Neutrophil (primary cell): ENCODE results near the gene IL3RA.

Experiments used
- H3K27ac ChIP-seq: fragments of 200-600 bp; sonication (generic); 2 replicates; pipeline ENCODE4 v1.5.1; 2016; ENCODE audit warnings: mild to moderate bottlenecking, moderate library complexity
- H3K27me3 ChIP-seq: fragments of 200-600 bp; sonication (generic); 2 replicates; pipeline ENCODE4 v1.6.0; 2016; ENCODE audit warnings: mild to moderate bottlenecking
- H3K36me3 ChIP-seq: fragments of 200-600 bp; sonication (generic); 2 replicates; pipeline ENCODE4 v1.5.1; 2017
- H3K4me1 ChIP-seq, 2 experiments: fragments of 200-600 bp in 1 of 2; sonication (generic) in 1 of 2; 1 replicate in 1 of 2; 2 replicates in 1 of 2; pipeline versions ENCODE4 v1.5.1 to v1.6.1; 2013 to 2016; ENCODE audit warnings: low read depth in 1 of 2, low read length in 1 of 2, mild to moderate bottlenecking in 1 of 2, moderate library complexity in 1 of 2; ENCODE audit not compliant: control insufficient read depth in 1 of 2, insufficient read depth in 1 of 2
- H3K4me3 ChIP-seq, 2 experiments: fragments of 200-600 bp in 1 of 2; sonication (generic) in 1 of 2; 1 replicate in 1 of 2; 2 replicates in 1 of 2; pipeline ENCODE4 v1.5.1; 2013 to 2016; ENCODE audit warnings: low read depth in 1 of 2, low read length in 1 of 2, mild to moderate bottlenecking in 1 of 2, moderate library complexity in 1 of 2
- H3K9me3 ChIP-seq: fragments of 200-600 bp; sonication (generic); 2 replicates; pipeline ENCODE4 v1.5.1; 2016
- TF ChIP-seq, protein P1 (sequence below): fragments of 200-600 bp; sonication (generic); IDR thresholded peaks from 2 replicates; pipeline ENCODE4 v1.5.1; 2016; ENCODE audit warnings: antibody characterized with exemption

Gene IL3RA

DNA sequence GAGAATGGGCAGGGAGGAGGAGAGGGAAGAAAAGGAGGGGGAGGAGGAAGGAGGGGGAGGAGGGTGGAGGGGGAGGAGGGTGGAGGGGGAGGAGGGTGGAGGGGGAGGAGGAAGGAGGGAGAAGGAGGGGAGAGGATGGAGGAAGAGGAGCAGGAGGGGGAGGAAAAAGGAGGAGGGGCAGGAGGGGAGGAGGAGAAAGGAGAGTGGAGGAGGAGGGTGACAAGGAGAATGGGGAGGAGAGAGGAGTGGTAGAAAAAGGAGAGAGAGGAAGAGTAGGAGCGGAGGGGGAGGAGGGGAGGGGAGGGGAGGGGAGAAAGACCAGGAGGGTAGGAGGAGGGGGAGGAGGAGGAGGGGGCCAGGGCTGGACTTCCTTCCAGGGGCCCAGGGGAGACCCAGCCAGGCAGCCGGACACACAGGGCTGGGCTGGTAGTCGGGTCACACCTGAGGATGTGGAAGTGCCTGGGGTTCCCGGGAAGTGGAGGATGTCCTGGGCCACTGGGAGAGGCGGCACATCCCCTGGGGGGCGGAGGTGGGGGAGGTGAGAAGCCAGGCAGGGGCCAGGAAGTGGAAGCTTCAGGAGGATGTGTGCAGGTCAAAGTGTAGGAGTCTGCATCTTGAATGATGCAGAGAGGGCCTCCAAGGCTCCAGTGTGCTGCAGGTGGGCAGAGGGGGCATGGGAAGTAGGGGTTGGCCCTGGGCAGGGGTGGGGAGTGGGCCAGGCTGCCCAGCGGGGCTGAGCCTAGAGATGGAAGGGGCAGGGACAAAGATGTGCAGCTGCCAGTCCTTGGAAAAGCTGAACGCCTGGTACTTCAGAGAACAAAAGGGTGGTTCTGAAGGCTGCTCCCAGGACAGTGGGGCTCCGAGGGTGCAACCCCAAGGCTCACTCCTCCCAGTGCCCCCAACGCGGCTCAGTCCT, 18.8 kb downstream of the IL3RA start:
- Histone ChIP-seq H3K27me3 (no peaks in the 10 kb centered on the region), H3K9me3 (peaks cover 5% of the 10 kb centered on the region), H3K4me3 (no peak overlapping the region), H3K4me1 (no peaks in the 10 kb centered on the region), H3K27ac (no peak overlapping the region), H3K36me3 (peaks cover 8% of the 10 kb centered on the region)
- TF ChIP-seq, protein P1, sequence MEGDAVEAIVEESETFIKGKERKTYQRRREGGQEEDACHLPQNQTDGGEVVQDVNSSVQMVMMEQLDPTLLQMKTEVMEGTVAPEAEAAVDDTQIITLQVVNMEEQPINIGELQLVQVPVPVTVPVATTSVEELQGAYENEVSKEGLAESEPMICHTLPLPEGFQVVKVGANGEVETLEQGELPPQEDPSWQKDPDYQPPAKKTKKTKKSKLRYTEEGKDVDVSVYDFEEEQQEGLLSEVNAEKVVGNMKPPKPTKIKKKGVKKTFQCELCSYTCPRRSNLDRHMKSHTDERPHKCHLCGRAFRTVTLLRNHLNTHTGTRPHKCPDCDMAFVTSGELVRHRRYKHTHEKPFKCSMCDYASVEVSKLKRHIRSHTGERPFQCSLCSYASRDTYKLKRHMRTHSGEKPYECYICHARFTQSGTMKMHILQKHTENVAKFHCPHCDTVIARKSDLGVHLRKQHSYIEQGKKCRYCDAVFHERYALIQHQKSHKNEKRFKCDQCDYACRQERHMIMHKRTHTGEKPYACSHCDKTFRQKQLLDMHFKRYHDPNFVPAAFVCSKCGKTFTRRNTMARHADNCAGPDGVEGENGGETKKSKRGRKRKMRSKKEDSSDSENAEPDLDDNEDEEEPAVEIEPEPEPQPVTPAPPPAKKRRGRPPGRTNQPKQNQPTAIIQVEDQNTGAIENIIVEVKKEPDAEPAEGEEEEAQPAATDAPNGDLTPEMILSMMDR = no peak

DNA sequence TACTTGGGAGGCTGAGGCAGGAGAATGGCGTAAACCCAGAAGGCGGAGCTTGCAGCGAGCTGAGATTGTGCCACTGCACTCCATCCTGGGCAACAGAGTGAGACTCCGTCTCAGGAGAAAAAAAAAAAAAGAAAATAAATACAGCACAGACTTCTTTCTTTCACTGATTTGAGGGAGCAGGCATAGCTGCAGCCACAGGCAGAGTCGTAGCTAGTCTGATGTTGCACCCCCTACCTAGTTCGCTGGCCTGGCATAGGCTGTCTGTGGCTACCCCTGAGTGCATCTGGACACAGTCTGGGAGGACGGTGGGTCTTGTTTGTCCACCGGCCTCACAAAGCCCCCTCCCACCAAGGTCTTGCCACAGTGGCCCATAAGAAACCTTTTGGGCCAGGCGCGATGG, 21.4 kb downstream of the IL3RA start:
- H3K27me3 ChIP-seq = no peaks in the 10 kb centered on the region
- H3K4me3 ChIP-seq = no peak overlapping the region
- no peaks in the 10 kb centered on the region for H3K4me1 ChIP-seq
- TF ChIP-seq, protein P1 = no peak
- H3K27ac ChIP-seq = no peak overlapping the region
- peaks cover 5% of the 10 kb centered on the region for H3K9me3 ChIP-seq
- peaks cover 8% of the 10 kb centered on the region for H3K36me3 ChIP-seq

DNA sequence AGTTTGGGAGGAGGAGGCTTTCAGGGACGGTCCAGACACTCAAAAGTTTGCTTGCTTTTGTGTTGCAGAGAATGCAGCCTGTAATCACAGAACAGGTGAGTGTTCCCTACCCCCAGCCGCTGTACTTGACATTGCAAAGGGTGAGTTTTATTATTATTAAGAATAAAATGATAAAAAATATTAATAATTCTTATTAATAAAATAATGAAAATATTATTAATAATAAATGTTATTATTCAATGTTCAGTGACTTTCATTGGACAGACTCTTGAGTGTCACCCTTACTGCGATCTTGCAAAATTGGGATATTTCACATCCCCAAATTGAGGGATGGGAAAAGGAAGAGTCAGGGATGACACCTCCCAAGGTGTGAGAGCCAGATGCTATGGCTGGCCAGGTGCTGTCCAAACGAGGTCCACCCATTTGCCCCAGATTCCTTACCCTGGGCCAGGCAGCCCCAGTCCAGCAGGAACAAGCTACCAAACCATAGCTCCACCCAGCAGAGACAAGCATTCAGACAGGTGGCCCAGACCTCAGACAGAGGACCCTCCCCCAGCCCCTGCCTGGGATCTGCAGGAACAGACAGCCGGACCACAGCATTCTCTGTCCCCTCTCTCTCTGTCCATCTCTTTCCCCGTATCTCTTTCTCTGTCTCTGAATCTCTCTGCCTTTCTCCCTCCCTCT, 22.4 kb downstream of the IL3RA start:
- Histone ChIP-seq H3K9me3 (peaks cover 5% of the 10 kb centered on the region), H3K27me3 (no peaks in the 10 kb centered on the region), H3K4me1 (no peaks in the 10 kb centered on the region), H3K27ac (no peak overlapping the region), H3K4me3 (no peak overlapping the region), H3K36me3 (peaks cover 8% of the 10 kb centered on the region)
- TF ChIP-seq, protein P1 = no peak

DNA sequence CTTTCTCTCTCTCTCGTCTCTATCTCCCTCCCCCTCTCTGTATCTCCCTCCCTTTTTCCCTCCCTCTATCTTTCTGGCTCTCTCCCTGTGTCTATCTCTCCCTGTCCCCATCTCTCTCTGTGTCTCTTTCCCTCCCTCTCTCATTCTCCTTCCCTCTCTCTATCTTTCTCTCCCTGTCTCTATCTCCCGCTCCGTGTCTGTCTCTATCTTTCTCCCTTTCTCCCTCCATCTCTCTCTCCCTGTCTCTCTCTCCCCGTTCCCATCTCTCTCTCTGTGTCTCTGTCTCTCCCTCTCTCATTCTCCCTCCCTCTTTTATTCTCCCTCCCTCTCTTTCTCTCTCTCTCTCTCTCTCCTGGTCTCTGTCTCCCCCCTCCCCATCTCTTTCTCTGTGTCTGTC, 22.9 kb downstream of the IL3RA start:
- Histone ChIP-seq H3K9me3 (peaks cover 5% of the 10 kb centered on the region), H3K27ac (no peak overlapping the region), H3K4me3 (no peak overlapping the region), H3K36me3 (peaks cover 8% of the 10 kb centered on the region), H3K4me1 (no peaks in the 10 kb centered on the region), H3K27me3 (no peaks in the 10 kb centered on the region)
- TF ChIP-seq, protein P1 = no peak

DNA sequence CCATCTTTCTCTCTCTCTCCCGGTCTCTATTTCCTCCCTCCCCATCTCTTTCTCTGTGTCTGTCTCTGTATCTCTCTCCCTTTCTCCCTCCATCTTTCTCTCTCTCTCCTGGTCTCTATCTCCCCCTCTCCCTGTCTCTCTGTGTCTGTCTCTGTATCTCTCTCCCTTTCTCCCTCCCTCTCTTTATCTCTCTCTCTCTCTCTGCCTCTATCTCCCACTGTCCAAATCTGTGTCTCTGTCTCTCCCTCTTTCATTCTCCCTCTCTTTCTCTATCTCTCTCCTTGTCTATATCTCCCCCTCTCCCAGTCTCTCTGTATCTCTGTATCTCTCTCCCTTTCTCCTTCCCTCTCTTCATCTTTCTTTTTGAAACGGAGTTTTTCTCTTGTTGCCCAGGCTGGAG, 23.6 kb downstream of the IL3RA start:
- Histone ChIP-seq H3K9me3 (peaks cover 5% of the 10 kb centered on the region), H3K4me3 (no peak overlapping the region), H3K27ac (no peak overlapping the region), H3K4me1 (no peaks in the 10 kb centered on the region), H3K27me3 (no peaks in the 10 kb centered on the region), H3K36me3 (peaks cover 8% of the 10 kb centered on the region)
- TF ChIP-seq, protein P1 = no peak
